ENCODE measurements around the gene GRN. TPM values are rescaled to one million over a fixed set of nuclear protein-coding genes. Genes with fewer than 3 reads are reported as not detected.
"Not testable (repeated sequence)": the region's sequence is repeated elsewhere in the genome, so short reads cannot be mapped to it uniquely, and the experiment has no call there.

Gene GRN
- polyA plus RNA-seq, 3 donors = 65.3 to 151 (median 104) TPM

DNA sequence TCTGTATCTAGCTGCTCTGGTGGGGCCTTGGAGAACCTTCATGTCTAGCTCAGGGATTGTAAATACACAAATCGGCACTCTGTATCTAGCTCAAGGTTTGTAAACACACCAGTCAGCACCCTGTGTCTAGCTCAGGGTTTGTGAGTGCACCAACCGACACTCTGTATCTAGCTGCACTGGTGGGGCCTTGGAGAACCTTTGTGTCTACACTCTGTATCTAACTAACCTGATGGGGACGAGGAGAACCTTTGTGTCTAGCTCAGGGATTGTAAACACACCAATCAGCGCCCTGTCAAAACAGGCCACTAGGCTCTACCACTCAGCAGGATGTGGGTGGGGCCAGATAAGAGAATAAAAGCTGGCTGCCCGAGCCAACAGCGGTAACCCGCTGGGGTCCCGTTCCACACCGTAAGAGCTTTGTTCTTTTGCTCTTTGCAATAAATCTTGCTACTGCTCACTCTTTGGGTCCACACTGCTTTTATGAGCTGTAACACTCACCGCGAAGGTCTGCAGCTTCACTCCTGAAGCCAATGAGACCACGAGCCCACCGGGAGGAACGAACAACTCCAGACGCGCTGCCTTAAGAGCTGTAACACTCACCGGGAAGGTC is 24.4 kb downstream of the GRN start:
- WGBS, 3 donors = 44 to 58% (median 44%) methylated on average over 17 of the region's 17 CpGs
- H3K27ac ChIP-seq (ENCODE audit: low read depth, low read length) = not testable (repeated sequence)

DNA sequence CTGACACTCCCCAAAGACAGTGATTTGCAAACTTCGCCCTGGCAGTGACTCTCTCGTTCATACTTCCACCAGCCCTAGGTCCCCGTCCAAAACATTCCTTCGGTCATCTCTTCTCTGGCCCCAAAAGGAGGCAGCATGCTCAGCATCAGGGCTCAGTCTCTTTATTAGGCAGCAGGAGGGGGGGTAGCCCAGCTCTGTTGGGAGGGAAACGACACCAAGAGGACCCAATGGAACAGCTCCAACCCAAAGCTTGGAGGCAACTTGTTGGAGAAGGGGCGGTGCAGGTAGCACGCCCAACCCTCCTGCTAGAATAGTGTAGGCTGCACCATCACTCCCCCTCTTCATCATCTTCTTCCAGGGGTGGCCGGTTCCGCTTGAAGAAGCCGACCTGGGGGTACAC is 26.9 kb downstream of the GRN start:
- WGBS, 3 donors = 71 to 76% (median 76%) methylated on average over 10 of the region's 10 CpGs

DNA sequence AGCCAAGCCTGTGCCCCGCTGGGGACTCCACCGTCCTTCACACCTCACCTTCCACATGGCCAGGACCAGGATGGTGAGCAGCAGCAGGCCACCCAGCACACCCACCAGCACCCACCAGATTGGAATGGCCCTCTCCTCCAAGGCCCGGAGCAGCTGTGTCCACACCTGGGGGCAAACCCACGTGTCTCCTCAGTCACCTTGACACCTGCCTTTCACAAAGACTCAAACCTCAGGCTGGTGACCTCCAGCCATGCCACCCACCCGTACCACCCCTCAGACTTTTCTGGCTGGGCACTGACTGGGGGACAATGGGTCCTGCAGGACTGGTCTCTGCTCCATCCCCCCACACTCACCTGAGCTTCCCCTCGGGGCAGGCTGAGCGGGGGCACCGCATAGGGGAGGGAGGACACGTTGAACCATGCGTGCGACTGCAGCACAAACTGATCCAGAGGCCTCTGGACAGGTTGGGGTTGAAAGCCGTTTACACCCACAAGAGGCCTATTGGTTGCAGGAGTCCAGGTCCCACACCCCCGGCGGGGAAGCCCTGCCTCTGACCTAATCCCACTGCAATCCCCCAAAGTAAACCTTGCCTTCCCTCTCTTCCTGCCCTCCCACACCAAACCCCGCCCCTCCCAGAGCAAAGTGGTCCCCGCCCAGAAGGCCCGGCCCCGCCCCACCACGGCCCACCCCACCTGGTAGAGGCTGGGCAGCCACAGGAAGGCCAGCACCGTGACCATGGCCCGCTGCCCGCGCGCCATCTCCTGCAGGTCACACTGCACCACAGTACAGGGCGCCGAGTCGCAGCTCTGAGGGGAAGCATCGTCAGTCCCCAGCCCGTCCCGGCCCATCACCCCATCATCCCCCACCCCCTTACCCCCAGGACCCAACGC is 29.4 kb downstream of the GRN start:
- whole genome bisulfite sequencing, 3 donors = 29 to 34% (median 30%) methylated on average over 26 to 31 of the region's 31 CpGs
- no peak overlapping the region for H3K27ac ChIP-seq (ENCODE audit: low read depth, low read length)

More for the DNA sequence above, 26.9 kb downstream of the GRN start:
- H3K27ac ChIP-seq (ENCODE audit: low read depth, low read length) = no peak overlapping the region

DNA sequence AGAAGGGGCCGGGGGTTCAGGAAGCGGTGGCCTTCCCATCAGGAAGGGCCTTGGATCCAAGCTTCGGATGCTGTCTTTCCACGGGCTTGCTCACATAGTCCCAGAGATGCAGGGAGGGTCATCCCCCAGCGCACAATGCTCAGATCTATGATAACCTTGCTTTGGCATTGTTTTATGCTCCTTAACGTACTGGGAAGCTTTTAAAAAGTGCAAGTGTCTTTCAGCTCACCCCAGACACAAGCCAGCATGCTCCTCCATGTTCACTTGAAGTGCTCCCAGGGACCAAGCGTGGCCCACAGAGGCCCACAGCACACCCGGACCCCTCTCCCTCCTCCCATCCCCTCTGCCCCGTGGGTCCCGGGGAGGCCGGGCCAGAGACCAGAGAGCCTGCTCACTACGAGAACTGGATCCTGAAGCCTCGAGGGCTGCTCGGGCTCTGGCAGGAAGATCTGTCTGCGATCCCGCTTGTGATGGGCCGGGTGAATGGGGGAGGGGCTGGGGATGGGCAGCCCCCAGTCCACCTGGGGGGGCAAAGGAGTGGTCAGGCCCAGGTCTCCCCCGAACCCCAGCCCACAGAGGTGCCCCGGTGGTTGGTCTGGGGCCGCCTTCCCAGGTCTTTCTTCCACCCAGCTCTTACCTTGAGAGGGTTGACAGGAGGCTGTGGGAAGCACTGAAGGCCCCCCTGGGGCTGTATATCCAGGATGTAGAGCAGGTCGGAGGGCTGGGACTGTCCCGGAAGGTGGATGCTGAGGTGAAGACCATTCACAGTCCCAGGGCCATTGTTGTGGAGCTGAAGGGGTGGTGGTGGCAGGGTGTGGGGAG is 30.3 kb downstream of the GRN start:
- H3K27ac ChIP-seq (ENCODE audit: low read depth, low read length) = no peak overlapping the region
- WGBS, 3 donors = 39 to 49% (median 47%) methylated on average over 22 of the region's 22 CpGs

DNA sequence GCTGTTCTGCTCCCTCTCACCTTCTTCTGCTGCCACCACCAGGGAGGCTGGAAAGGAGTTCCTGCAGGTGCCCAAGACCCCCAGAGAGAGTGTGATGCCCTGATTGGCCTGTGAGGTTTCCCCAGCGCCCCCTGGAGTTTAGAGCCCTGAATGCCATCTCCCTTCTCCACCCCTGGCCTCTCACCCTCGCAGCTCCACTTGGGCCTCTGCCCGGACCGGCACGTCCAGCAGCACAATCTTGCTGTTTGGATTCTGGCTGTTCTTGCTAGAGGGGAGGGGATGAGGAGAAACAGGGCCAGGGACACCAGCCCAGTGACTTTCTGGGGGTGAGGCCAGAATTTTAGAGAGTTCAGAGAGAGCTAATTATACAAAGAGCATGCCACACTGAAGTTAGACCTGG is 31.0 kb downstream of the GRN start:
- WGBS, 3 donors = 19 to 36% (median 25%) methylated on average over 5 of the region's 5 CpGs
- no peak overlapping the region for H3K27ac ChIP-seq (ENCODE audit: low read depth, low read length)

DNA sequence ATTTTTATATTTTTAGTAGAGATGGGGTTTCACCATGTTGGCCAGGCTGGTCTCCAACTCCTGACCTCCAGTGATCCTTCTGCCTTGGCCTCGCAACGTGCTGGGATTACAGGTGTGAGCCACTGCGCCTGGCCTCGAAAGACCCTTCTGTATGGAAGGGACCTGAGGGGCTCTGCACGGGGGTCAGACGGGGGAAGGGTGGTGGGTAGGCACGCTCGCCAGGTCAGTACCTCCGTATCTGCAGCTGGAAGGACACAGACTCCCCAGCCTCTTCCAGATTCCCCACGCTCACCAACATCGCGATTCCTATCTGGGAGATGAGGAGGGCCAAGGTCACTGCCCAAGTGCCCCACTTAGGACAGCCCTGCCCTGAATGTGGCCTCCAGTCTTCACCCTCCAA is 31.7 kb downstream of the GRN start:
- 80 to 93% (median 81%) methylated on average over 12 of the region's 12 CpGs for WGBS, 3 donors
- H3K27ac ChIP-seq (ENCODE audit: low read depth, low read length) = no peak overlapping the region

DNA sequence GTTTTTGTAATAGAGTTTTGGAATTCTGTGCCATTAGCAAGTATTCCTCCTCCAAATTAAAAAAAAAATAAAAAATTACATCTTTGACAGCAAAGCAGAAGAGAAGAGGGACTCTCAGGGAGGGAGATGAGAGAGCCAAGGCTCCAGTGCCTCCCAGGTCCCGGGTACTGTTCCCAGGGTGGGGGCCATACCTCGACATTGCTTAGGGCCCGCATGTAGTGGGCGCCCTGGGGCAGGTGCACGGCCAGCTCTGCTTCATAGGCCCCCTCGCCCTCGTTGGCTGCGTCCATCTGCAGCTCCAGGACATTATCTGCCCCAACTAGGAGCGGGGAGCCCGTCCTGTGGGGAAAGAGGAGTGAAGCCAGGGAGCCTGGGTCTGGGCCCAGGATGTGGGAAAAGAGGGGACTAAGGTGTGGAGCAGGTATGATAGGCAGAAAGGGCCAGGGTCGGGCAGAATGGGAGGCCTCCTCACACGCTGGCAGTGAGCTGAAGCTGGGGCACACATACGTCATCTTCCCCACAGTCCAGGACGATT is 33.1 kb downstream of the GRN start:
- WGBS, 3 donors = 82 to 91% (median 88%) methylated on average over 14 of the region's 14 CpGs
- H3K27ac ChIP-seq (ENCODE audit: low read depth, low read length) = no peak overlapping the region

DNA sequence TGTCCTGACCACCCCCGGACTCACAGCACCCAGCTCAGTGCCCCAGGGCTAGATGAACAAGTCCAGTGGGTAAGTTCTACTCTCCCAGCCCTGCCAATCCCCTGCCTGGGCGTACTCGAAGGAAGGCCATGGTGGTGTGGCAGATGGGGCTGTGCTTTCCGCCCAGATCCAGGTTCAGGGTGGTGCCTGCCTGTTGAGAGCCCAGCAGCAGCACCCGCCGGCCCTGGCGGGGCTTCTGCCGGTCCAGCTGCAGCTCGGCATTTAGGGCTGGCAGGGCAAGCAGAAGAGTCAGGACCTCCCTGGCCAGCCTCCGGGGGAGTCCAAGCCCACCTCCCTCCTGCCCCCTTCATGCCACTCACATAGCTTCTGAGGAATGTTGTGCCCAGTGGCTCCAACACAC is 34.8 kb downstream of the GRN start:
- H3K27ac ChIP-seq (ENCODE audit: low read depth, low read length) = no peak overlapping the region
- 91 to 93% (median 91%) methylated on average over 10 of the region's 10 CpGs for WGBS, 3 donors

DNA sequence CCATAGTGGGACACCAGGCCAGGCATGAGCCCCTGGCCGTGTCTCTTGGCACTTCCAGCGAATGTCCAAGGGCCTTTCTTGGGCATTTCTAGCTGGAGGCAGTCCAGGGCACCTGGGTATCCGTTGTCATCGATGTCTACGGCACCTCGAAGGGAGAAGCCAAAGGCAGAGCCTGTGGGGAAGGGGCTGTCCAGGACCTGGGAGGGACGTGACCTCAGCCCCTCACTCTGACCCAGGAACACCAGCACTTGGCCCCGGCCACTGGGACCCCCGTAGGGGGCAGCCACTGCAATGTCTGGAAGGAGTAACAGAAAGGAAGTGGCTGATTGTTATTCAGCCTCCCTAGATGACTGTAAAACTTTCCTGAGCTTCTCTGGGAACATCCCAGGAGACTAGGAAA is 35.7 kb downstream of the GRN start:
- H3K27ac ChIP-seq (ENCODE audit: low read depth, low read length) = no peak overlapping the region
- 64 to 83% (median 80%) methylated on average over 9 of the region's 9 CpGs for WGBS, 3 donors

DNA sequence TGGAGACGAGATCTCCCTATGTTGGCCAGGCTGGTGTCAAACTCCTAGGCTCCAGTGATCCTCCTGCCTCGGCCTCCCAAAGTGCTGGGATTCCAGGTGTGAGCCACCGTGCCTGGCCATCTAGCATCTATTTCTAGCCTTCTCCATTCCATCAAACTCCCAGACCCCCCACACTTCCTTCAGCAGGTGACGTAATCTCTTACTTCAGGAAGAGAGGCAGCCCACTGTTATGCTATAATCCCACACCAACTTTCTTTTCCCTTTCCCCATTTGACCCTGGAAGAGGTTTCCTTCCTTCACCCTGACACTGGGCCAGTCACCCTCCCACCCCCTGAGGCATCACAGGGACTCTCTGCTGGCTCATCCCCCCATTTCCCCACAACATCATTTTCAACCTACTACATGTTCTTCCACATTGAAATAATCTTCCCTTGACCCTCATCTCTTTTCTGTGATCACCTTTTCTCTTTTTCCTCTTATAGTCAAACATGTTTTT is 36.8 kb downstream of the GRN start:
- 73 to 78% (median 75%) methylated on average over 4 of the region's 4 CpGs for WGBS, 3 donors
- no peak overlapping the region for H3K27ac ChIP-seq (ENCODE audit: low read depth, low read length)

DNA sequence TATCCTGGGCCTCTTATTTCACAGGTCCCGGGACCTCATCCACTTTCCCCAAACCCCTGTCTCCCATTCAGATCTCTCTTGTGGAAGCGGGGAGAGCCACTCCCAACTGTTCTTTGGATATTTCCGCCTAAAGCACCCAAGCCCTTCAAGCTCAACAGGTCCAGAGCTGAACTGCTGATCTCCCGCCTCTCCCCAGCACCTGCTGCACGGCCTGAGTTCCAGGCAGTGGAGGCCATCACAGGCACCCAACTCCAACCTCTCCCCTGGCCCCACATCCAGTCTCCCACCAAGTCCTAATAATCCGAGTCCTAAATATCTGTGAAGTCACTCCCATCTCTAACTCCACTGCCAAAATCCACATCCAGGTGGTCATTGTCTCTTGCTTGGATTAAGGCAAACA is 37.8 kb downstream of the GRN start:
- WGBS, 3 donors = 86 to 91% (median 91%) methylated on average over 6 of the region's 6 CpGs
- H3K27ac ChIP-seq (ENCODE audit: low read depth, low read length) = no peak overlapping the region

DNA sequence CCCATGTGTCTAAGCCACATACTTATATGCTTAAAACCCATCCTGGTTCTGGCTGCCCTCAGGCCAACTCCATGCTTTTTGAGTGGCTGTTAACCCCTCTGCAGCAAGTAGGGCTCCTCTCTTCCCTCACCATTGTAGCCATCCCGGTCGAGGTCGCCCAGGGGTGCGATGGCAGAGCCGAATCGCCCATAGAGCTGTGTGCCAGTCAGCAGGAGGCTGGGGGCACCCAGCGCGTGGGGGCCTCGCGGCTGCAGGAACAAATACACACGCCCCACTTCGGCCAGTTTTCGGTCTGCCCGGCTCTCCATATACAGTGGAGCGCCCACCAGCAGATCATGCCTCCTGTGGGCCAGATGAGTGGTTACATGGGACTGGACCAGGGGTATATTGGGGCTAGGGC is 38.3 kb downstream of the GRN start:
- WGBS, 3 donors = 82 to 95% (median 94%) methylated on average over 15 of the region's 15 CpGs
- no peak overlapping the region for H3K27ac ChIP-seq (ENCODE audit: low read depth, low read length)

DNA sequence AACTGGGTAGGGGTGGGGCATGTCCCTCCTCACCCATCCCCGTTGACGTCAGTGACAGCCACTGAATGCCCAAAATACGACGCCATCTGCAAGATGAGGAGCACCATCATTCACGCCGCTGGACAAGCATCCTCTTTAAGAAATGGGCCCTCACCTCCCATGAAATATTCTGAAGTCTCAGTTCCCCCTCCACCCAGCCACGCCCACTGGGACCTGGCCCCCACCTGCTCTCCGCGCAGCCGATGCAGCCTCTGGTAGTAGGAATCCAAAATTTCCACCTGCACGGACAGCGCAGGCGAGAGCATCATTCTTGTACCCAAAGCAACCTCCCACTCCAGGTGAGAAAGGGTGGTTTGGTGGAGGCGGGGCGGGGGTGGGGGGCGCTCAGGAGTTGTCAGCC is 38.8 kb downstream of the GRN start:
- WGBS, 3 donors = 61 to 85% (median 82%) methylated on average over 16 of the region's 16 CpGs
- H3K27ac ChIP-seq (ENCODE audit: low read depth, low read length) = no peak overlapping the region

DNA sequence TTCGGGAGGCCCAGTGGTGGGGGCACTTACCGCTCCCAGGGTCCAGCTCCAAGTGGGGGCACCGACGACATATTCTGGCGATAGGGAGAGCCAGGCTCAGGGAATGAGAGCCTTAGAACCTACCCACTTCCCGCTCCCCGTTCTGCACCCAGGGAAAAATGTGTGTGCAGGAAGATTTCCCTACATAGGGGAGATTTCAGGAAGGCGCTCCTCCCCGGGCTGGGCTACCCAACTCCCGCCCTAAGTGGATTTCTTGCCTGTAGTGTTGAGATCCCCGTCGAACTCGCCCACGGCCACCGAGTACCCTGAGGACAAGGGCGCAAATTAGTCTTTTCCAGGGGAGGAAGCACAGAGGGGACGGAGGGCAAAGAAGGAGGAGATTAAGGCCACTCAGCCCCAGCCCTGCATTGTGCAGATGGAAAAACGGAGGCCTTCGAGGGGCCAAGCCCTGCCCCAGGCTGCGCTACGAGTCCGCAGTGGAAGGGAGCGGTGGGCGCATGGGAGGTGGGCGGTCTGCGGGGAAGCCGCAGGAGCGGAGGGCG is 39.2 kb downstream of the GRN start:
- no peak overlapping the region for H3K27ac ChIP-seq (ENCODE audit: low read depth, low read length)
- WGBS, 3 donors = 22 to 43% (median 39%) methylated on average over 27 to 29 of the region's 29 CpGs

DNA sequence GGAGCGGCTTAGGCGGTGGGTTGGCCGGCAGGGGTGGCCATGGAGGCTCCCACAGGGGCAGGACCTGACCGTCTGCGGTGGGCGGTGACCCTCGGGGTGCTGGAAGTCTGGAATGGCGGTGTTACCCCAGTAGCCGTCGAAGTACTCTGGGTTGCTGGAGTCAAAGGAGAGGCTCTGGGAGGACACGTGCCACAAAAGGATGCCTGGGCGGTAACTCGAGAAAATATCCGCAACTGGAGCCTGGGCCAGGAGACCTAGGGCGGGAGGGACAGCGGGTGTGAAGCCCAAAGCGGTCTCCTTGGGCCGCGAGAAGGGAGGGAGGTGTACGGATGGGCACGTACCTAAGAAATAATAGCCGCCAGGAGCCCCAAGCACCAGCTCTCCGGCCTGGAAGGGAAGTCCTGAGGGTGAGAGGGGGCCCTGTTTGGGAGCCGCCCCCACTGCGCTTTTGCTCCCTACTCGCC is 39.8 kb downstream of the GRN start:
- WGBS, 3 donors = 4 to 7% (median 6%) methylated on average over 21 to 26 of the region's 26 CpGs
- H3K27ac ChIP-seq (ENCODE audit: low read depth, low read length) = no peak overlapping the region

DNA sequence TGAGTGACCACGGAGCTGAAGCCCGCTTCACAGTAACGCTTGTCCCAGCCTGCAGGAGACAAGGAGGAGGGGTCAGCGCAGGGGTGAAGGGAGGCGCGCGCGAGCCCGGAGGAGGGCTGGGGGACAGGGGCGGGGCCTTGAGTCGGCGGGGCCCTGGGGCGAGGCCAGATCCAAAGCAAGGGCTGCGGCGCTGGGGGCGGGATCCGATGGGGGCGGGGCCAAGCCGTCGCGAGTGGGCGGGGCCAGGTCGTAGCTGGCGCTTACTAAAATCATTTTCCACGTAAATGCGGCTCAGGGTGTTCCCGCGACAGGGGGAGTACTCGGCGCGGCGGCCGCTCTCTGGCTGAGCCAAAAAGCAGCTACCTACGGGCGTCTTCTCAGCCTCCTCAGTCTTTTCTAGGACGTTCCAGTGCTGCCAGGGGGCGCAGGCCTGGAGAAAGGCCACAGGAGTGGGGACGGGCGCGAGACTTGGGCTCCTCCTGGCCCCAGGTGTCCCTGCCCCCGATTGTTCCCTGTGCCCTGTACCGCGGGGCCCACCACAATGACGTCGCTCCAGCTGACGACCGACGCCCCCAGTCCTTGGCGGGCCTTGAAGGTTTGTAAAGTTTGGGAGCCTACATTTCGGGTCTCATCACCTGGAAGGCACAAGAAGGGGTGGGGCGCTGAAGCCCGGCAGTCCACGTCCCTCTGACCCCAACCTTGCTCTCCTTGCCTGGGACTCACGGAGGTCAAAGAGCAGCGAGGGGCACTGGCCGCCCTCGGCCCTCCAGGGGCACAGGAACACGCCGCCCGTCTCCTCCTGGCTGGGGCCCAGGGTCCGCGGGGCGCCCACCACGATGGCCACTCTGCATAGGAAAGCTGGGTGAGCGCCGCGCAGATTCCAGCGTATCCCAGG is 40.4 kb downstream of the GRN start:
- H3K27ac ChIP-seq (ENCODE audit: low read depth, low read length) = no peak overlapping the region
- 4 to 9% (median 6%) methylated on average over 64 to 68 of the region's 68 CpGs for WGBS, 3 donors

DNA sequence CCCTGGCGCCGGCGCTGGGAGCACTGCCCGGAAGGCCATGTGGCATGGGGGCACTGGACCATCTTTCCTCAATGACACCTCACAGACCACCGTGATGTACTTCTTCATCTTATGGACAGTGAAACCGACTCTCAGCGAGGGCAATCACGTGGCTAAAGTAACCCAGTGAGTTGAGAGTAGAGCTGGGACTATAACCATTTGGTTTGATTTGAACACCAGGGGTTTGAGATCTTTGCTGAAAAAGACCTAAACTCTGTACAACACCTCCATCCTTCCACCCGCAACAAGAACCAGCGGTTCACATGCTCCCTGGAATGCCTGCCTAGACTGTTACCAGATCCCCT is 41.1 kb downstream of the GRN start:
- no peak overlapping the region for H3K27ac ChIP-seq (ENCODE audit: low read depth, low read length)

More for the DNA sequence above, 41.1 kb downstream of the GRN start:
- 27 to 47% (median 39%) methylated on average over 10 of the region's 10 CpGs for WGBS, 3 donors

Data from adipose tissue (tissue), 3 donors.